Hepatocyte (in vitro differentiated cells): Measurements from ENCODE around the gene UNC5A.
"Not testable (repeated sequence)": the region's sequence is repeated elsewhere in the genome, so short reads cannot be mapped to it uniquely, and the experiment has no call there.

ENCODE experiments used
- EZH2 ChIP-seq: fragments of 200-600 bp; sonication (generic); IDR thresholded peaks from 2 replicates; pipeline ENCODE4 v1.6.1; 2016; ENCODE audit warnings: antibody characterized with exemption, mild to moderate bottlenecking, borderline replicate concordance
- TF ChIP-seq, protein P1 (sequence below): fragments of 200-600 bp; sonication (generic); IDR thresholded peaks from 2 replicates; pipeline ENCODE4 v1.5.1; 2016; ENCODE audit warnings: antibody characterized with exemption, mild to moderate bottlenecking; ENCODE audit not compliant: poor library complexity

GRCh38 chr5:176873011-176873410 is 62.7 kb downstream of the UNC5A start:
- TF ChIP-seq EZH2 = not testable (repeated sequence)
- TF ChIP-seq, protein P1, sequence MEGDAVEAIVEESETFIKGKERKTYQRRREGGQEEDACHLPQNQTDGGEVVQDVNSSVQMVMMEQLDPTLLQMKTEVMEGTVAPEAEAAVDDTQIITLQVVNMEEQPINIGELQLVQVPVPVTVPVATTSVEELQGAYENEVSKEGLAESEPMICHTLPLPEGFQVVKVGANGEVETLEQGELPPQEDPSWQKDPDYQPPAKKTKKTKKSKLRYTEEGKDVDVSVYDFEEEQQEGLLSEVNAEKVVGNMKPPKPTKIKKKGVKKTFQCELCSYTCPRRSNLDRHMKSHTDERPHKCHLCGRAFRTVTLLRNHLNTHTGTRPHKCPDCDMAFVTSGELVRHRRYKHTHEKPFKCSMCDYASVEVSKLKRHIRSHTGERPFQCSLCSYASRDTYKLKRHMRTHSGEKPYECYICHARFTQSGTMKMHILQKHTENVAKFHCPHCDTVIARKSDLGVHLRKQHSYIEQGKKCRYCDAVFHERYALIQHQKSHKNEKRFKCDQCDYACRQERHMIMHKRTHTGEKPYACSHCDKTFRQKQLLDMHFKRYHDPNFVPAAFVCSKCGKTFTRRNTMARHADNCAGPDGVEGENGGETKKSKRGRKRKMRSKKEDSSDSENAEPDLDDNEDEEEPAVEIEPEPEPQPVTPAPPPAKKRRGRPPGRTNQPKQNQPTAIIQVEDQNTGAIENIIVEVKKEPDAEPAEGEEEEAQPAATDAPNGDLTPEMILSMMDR = not testable (repeated sequence)
